K562 treated with DMSO at 1 percent for 12 hours (cell line): Measurements from ENCODE around the gene OTOF. TPM values are rescaled to one million over a fixed set of nuclear protein-coding genes. Genes with fewer than 3 reads are reported as not detected.

ENCODE experiments used
- total RNA-seq: library from RNA; unstranded; fragments of 300-600 nt; gene quantifications from 2 replicates; pipeline ENCODE4 v1.2.3, GENCODE V29; 2022; ENCODE audit not compliant: insufficient read depth

The OTOF gene
- not detected in 2 replicates for total RNA-seq

DNA sequence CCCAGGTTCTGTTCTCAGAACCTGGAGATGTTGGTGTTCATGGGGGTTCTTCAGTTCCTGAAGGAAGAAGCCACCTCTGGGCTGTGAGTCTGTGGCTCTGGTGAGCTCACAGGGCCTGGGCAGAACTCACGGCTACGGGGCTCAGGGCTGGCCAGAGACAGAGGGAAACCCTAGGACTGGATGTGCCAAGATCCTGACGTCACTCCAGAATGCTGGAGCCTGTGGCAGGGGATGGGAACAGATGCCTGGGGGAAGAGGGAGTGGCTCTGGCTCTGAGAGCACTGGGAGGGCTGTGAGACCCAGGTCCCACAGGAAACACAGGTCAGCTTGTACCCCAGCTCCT lies at the start of gene OTOF:
Gene OTOF, minus strand, starts transcription at position 214 of the 343 bp plus-strand sequence.

Other genes with a start within 250 kb of the OTOF start
- 181 and 249 TPM in 2 replicates for gene HADHA, start 233.5 kb downstream of the OTOF start, total RNA-seq
- 68.5 and 95.4 TPM in 2 replicates for gene HADHB, start 233.2 kb downstream of the OTOF start, total RNA-seq
- gene SELENOI, start 132.0 kb downstream of the OTOF start, total RNA-seq, result 2.4 and 8.8 TPM in 2 replicates
- 0.16 and 0.22 TPM in 2 replicates for gene ADGRF3, start 131.3 kb downstream of the OTOF start, total RNA-seq
- gene DRC1, start 76.2 kb downstream of the OTOF start, total RNA-seq, result not detected in 2 replicates
- gene CIB4, start 163.2 kb upstream of the OTOF start, total RNA-seq, result not detected in 2 replicates
- not detected in 2 replicates for gene KCNK3, start 214.6 kb upstream of the OTOF start, total RNA-seq